Upper lobe of right lung (tissue), 1 donor: ENCODE data around the gene CPLX1. TPM values are rescaled to one million over a fixed set of nuclear protein-coding genes. Genes with fewer than 3 reads are reported as not detected.

ENCODE experiments used
- ATAC-seq: fragments of 200-7000 bp; cut with Tn5 transposase; one replicate; pipeline ENCODE4 v1.9.1; 2020; ENCODE audit warnings: mild to moderate bottlenecking, moderate library complexity
- DNase-seq: peaks from one replicate; pipeline ENCODE4 v3.0.0-alpha.2; 2020
- H3K27ac ChIP-seq: fragments of 200-600 bp; one replicate; pipeline ENCODE4 v1.8.0; 2022
- H3K27me3 ChIP-seq: fragments of 200-600 bp; one replicate; pipeline ENCODE4 v1.8.0; 2022; ENCODE audit warnings: mild to moderate bottlenecking
- H3K36me3 ChIP-seq: fragments of 200-600 bp; one replicate; pipeline ENCODE4 v1.8.0; 2022
- H3K4me1 ChIP-seq: fragments of 200-600 bp; one replicate; pipeline ENCODE4 v1.8.0; 2022
- H3K4me3 ChIP-seq: fragments of 200-600 bp; one replicate; pipeline ENCODE4 v1.8.0; 2022; ENCODE audit warnings: mild to moderate bottlenecking
- H3K9me3 ChIP-seq: fragments of 200-600 bp; one replicate; pipeline ENCODE4 v1.8.0; 2022
- CTCF ChIP-seq: fragments of 200-600 bp; IDR thresholded peaks from one replicate; pipeline ENCODE4 v1.8.0; 2022; ENCODE audit warnings: antibody characterized with exemption
- intact Hi-C: fragments of 100-400 bp; cut with DNase I; formaldehyde crosslinking; loops from one replicate; pipeline ENCODE4 v1.11.0; 2022
- total RNA-seq: library from RNA; stranded (reverse); fragmentation: NEBNext Ultra II Directional; extraction: Animal tissue kit (Norgen Biotek cat#: 25700); gene quantifications from one replicate; pipeline ENCODE4 v1.2.1, GENCODE V29; 2021
- donor health status: DM: no; HTN: yes; CAD: no; lungs with severe emphysema.

The CPLX1 gene
- total RNA-seq, 1 donor from 2014 or later = 5.2 TPM

- DNase-seq (no peak), ATAC-seq (no peak)
- Histone ChIP-seq H3K27ac (no peak overlapping the region), H3K9me3 (no peaks in the 10 kb centered on the region), H3K27me3 (no peaks in the 10 kb centered on the region), H3K4me3 (no peak overlapping the region), H3K36me3 (peaks cover 81% of the 10 kb centered on the region), H3K4me1 (no peaks in the 10 kb centered on the region)
- TF ChIP-seq CTCF = no peak
- intact Hi-C loops = no loop called here
Measured at GRCh38 chr4:866068-866760, 40.3 kb upstream of the CPLX1 start.

- intact Hi-C loops = no loop called here
- Histone ChIP-seq H3K9me3 (no peaks in the 10 kb centered on the region), H3K4me1 (no peaks in the 10 kb centered on the region), H3K4me3 (no peak overlapping the region), H3K27ac (no peak overlapping the region), H3K27me3 (no peaks in the 10 kb centered on the region), H3K36me3 (peaks cover 85% of the 10 kb centered on the region)
- no peak for TF ChIP-seq CTCF
- DNase-seq = no peak
- no peak for ATAC-seq
Measured at GRCh38 chr4:865572-865971, 39.6 kb upstream of the CPLX1 start.

GRCh38 chr4:865121-865465 lies 39.2 kb upstream of the CPLX1 start:
- no peak overlapping the region for H3K4me3 ChIP-seq
- H3K4me1 ChIP-seq = no peaks in the 10 kb centered on the region
- H3K9me3 ChIP-seq = no peaks in the 10 kb centered on the region
- intact Hi-C loops = no loop called here
- no peak for DNase-seq
- ATAC-seq = no peak
- H3K36me3 ChIP-seq = peaks cover 84% of the 10 kb centered on the region
- H3K27ac ChIP-seq = no peak overlapping the region
- no peak for TF ChIP-seq CTCF
- no peaks in the 10 kb centered on the region for H3K27me3 ChIP-seq

GRCh38 chr4:864456-865120 lies 38.7 kb upstream of the CPLX1 start:
- ATAC-seq = no peak
- H3K4me1 ChIP-seq = no peaks in the 10 kb centered on the region
- H3K27me3 ChIP-seq = no peaks in the 10 kb centered on the region
- no peak overlapping the region for H3K4me3 ChIP-seq
- H3K9me3 ChIP-seq = no peaks in the 10 kb centered on the region
- peaks cover 88% of the 10 kb centered on the region for H3K36me3 ChIP-seq
- intact Hi-C loops = no loop called here
- H3K27ac ChIP-seq = no peak overlapping the region
- TF ChIP-seq CTCF = no peak
- DNase-seq = no peak

GRCh38 chr4:860561-860960 lies 34.6 kb upstream of the CPLX1 start:
- no peak for TF ChIP-seq CTCF
- peaks cover 87% of the 10 kb centered on the region for H3K36me3 ChIP-seq
- peak; percentile 41 for DNase-seq
- H3K27ac ChIP-seq = no peak overlapping the region
- ATAC-seq = no peak
- intact Hi-C loops = no loop called here
- no peaks in the 10 kb centered on the region for H3K4me1 ChIP-seq
- H3K27me3 ChIP-seq = no peaks in the 10 kb centered on the region
- no peak overlapping the region for H3K4me3 ChIP-seq
- no peaks in the 10 kb centered on the region for H3K9me3 ChIP-seq
